Measurements from ENCODE around the gene KRTAP1-5.

DNA sequence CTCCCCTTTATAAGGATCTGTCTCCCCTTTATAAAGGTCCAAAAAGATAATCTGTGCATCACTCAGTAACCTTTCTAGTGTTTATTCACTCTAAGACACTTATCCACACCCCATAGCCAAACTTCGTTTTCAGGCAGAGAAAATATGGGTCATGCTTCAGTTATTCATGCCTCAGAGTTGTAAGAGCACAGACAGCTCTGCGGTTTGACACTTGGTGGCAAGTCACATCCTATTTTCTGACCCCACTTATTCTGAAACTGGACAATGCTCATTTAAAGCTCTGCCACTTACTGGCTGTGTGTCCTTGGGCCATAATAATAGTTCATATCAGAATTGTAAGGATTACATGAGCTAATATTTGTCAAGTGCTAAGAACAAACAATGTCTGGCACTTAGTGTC lies 22.1 kb upstream of the KRTAP1-5 start:
- TF ChIP-seq, protein P1, sequence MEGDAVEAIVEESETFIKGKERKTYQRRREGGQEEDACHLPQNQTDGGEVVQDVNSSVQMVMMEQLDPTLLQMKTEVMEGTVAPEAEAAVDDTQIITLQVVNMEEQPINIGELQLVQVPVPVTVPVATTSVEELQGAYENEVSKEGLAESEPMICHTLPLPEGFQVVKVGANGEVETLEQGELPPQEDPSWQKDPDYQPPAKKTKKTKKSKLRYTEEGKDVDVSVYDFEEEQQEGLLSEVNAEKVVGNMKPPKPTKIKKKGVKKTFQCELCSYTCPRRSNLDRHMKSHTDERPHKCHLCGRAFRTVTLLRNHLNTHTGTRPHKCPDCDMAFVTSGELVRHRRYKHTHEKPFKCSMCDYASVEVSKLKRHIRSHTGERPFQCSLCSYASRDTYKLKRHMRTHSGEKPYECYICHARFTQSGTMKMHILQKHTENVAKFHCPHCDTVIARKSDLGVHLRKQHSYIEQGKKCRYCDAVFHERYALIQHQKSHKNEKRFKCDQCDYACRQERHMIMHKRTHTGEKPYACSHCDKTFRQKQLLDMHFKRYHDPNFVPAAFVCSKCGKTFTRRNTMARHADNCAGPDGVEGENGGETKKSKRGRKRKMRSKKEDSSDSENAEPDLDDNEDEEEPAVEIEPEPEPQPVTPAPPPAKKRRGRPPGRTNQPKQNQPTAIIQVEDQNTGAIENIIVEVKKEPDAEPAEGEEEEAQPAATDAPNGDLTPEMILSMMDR (conservative IDR thresholded peaks at IDR 0.05; ENCODE audit: low read length) = no peak
- no peak for TF ChIP-seq EZH2phosphoT487 (IDR thresholded peaks at IDR 0.05; ENCODE audit: borderline replicate concordance, low read depth, low read length)
